Activated CD4-positive, alpha-beta T cell treated with anti-CD3 and anti-CD28 coated beads, Interleukin-2, amount 50 U/mL, for 24 hours (primary cell): ENCODE results near the gene DPCD.

Experiments used
- DNase-seq, 2 donors: peaks; one replicate each; pipeline ENCODE4 v3.0.0-alpha.2; 2020; ENCODE audit warnings: low read depth in 1 of 2, low spot score in 1 of 2

DPCD gene

DNA sequence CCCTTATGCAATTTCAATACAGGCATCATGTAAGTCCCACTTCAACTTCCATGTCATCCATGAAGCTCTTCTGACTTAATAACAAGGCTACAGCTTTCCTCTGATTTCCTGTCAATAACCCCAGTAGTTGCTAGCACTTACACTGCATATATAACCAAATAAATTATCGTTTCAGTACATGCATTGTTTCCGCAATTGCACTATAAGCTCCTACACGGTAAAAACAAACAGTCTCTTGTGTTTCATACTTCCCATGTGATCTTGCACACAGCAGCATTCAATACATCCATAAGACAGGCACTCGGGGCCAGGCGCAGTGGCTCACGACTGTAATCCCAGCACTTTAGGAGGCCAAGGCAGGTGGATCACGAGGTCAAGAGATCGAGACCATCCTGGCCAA lies 65.4 kb downstream of the DPCD start:
- no peak for DNase-seq

DNA sequence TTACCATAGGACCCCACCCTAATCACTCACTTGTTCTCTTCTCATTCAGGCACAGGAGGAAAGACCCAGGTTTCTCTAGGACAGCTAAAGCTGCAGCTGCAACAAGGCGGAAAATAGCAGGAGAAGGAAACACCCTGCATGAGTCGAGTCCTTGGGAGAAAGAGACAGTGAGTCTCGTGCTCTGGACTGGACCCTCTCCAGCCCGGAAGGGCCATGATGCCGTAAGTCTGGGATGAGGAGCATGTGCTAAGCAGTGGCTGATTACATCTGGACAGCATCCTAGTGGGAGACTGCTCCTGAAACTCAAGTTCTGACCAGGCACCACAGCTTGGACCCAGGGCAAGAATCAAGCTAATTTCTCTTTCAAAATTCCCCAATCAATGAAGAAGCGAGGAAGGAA lies 67.4 kb downstream of the DPCD start:
- DNase-seq = no peak

DNA sequence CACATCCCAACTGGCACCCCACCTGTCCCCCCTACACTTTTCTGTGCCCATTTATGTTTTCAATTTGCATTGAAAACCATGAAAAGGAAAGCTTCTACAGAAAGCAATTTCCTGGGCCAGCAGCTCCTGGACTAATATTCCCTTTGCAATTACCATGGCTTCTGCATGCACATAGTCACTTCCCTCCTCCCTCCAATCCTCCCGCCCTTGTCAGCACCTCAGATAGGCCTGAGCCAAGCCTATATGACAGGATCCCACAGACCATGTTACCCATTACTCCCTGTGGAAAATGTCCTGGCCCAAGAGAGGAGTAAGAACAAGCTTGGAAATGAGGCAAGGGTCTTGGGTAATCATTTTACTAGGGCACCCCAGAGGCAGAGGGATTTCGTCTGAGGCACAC lies 68.8 kb downstream of the DPCD start:
- no peak for DNase-seq

DNA sequence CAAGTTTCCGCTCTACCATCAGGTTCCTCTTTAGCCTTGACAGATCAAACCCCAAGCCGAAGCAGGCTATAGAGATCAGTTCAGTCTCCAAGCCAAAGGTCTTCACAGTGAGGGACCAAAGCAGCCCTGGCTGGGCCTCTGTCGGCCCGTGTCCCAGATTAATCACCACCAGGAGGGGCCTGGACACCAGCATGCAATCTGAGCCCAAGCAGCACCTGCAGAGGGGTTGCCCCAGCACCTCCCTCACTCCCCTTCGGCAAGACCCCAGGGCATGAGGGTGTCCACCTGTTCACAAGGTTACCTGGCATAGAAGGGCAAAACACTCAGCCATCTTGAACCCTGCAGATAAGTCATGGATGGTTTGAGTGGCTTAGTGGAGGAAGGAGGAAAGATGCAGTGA lies 70.9 kb downstream of the DPCD start:
- DNase-seq = no peak
